Effector memory CD8-positive, alpha-beta T cell (primary cell): ENCODE results near the gene LAMA5.

Experiments
- ATAC-seq: fragments of 150-1000 bp; cut with Tn5 transposase; replicated peaks from 2 replicates; pipeline ENCODE4 v1.10.0; 2021; ENCODE audit warnings: mild to moderate bottlenecking, moderate library complexity
- DNase-seq, 3 experiments: peaks; one replicate each; pipeline ENCODE4 v3.0.0; 2021
- H3K27ac Mint-ChIP-seq, 2 donors: one replicate each; pipeline ENCODE4 v1.8.0; 2022; ENCODE audit warnings: mild to moderate bottlenecking in 2 of 2, mixed read lengths in 2 of 2, moderate library complexity in 2 of 2
- H3K27me3 Mint-ChIP-seq, 2 donors: one replicate each; pipeline ENCODE4 v1.8.0; 2022; ENCODE audit warnings: mixed read lengths in 2 of 2
- H3K36me3 Mint-ChIP-seq: one replicate; pipeline ENCODE4 v1.8.0; 2022; ENCODE audit warnings: mild to moderate bottlenecking, moderate library complexity, mixed read lengths; ENCODE audit not compliant: insufficient read depth
- H3K4me1 Mint-ChIP-seq, 2 donors: one replicate each; pipeline ENCODE4 v1.8.0; 2022; ENCODE audit warnings: low read depth in 2 of 2, mixed read lengths in 2 of 2
- H3K4me3 Mint-ChIP-seq, 2 donors: one replicate each; pipeline ENCODE4 v1.8.0; 2022; ENCODE audit warnings: mild to moderate bottlenecking in 2 of 2, mixed read lengths in 2 of 2, moderate library complexity in 2 of 2
- H3K9me3 Mint-ChIP-seq, 2 donors: one replicate each; pipeline ENCODE4 v1.8.0; 2022; ENCODE audit warnings: mixed read lengths in 2 of 2

Gene LAMA5

DNA sequence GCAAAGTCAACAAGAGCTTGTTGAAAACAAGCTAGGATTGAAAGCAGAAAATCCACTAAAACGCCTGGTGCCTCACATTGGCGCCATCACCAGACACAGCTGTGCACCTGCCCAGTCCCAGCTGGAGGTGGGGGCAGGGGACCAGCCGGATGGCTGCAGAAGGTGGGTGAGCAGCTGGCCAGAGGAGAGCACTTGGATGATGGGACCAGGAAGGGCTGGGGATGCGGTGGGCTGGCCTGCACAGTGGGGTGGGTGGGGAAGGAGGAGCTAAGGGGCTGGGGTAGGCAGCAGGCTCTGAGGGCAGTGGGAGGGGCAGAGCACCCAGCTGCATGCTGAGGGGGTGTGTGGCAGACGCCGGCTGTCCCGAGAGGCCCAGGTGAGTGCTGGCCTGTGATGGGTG, 32.9 kb upstream of the LAMA5 start:
- H3K27ac Mint-ChIP-seq, result peak overlapping the region in 1 of 2 donors; percentile 72

DNA sequence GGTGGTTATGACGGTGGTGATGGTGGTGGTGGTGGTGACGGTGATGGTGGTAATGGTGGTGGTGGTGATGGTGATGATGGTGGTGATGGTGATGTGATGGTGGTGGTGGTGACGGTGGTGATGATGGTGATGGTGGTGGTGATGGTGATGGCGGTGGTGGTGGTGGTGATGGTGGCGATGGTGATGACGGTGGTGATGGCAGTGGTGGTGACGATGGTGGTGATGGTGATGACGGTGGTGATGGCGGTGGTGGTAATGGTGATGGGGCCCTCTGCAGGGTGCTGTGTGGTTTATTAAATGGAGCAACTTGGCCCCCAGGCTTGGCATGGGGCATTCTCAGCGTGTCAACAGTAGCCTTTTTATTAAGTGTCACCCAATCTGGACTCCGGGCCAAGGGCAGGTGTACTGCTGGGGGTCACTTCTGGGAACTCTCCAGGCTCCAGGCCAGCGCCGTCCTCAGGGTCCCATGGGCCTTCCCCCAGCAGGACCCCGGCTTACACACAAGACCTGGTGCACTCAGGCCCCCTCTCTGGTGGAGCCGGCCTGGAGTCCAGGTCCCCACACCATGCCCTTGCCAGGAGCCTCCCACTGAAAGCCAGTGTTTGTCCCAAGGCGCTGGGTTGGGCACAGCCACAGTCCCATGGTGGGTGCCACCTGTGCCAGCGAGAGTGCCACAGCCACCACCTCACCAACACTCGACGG, 31.2 kb upstream of the LAMA5 start:
- Mint-ChIP-seq H3K27ac (peak overlapping the region in 1 of 2 donors; percentile 62), H3K4me1 (peaks cover 2 to 5% of the 10 kb centered on the region in 2 donors), H3K36me3 (peaks cover 30% of the 10 kb centered on the region), H3K4me3 (no peak overlapping the region), H3K9me3 (peaks cover 0 to 8% of the 10 kb centered on the region in 2 donors), H3K27me3 (no peaks in the 10 kb centered on the region)
- no peak for ATAC-seq
- DNase-seq, result no peak

More for the DNA sequence above, 32.9 kb upstream of the LAMA5 start:
- Mint-ChIP-seq H3K9me3 (peaks cover 0 to 8% of the 10 kb centered on the region in 2 donors), H3K36me3 (peaks cover 30% of the 10 kb centered on the region), H3K27me3 (no peaks in the 10 kb centered on the region), H3K4me3 (no peak overlapping the region), H3K4me1 (peaks cover 5 to 7% of the 10 kb centered on the region in 2 donors)
- DNase-seq (no peak), ATAC-seq (no peak)

DNA sequence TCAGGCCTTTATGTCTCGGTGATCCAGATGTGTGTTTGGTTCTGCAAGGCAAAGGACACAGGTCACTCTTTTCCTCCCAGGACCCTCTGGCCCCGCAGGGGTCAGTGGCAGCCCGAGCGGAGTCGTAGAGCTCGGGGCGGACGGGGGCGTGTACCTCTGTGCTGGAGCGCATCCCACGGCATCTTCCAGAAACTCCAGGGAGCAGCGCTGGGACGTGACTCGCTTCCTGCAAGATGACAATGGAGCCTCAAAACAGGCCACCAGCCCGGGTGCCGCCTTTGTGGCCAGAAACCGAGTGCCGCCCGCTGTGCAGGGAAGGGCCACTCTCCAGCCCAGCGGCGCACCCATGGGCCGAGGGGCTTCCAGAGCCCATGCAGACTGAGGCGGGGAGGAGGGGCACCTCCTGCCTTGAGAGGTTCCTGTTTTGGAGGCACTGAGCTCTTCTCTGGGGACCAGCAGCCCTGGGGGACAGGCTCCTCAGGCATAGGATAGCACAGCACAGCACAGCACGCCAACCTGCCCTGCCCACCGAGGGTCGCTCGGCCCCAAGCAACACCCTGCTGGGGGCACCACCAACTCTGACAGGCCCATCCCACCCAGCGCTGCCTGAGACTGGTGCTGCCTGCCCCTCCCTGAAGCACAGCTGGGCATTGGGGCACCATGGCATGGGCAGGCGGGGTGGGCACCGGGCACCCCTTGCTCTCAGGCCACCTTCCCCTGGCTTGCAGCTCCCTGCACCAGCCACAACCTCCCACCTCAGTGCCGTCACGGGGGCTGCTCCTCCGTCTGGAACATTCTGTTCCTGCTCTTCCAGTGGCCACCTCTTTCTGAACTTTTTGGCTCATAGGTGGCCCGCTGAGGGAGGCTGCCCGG, 29.5 kb upstream of the LAMA5 start:
- DNase-seq, result no peak
- H3K9me3 Mint-ChIP-seq, result peaks cover 0 to 8% of the 10 kb centered on the region in 2 donors
- no peaks in the 10 kb centered on the region for H3K27me3 Mint-ChIP-seq
- ATAC-seq, result no peak
- H3K4me1 Mint-ChIP-seq, result peaks cover 2 to 5% of the 10 kb centered on the region in 2 donors
- H3K36me3 Mint-ChIP-seq, result peaks cover 29% of the 10 kb centered on the region
- no peak overlapping the region for H3K4me3 Mint-ChIP-seq
- H3K27ac Mint-ChIP-seq, result peak overlapping the region in 1 of 2 donors; percentile 73

DNA sequence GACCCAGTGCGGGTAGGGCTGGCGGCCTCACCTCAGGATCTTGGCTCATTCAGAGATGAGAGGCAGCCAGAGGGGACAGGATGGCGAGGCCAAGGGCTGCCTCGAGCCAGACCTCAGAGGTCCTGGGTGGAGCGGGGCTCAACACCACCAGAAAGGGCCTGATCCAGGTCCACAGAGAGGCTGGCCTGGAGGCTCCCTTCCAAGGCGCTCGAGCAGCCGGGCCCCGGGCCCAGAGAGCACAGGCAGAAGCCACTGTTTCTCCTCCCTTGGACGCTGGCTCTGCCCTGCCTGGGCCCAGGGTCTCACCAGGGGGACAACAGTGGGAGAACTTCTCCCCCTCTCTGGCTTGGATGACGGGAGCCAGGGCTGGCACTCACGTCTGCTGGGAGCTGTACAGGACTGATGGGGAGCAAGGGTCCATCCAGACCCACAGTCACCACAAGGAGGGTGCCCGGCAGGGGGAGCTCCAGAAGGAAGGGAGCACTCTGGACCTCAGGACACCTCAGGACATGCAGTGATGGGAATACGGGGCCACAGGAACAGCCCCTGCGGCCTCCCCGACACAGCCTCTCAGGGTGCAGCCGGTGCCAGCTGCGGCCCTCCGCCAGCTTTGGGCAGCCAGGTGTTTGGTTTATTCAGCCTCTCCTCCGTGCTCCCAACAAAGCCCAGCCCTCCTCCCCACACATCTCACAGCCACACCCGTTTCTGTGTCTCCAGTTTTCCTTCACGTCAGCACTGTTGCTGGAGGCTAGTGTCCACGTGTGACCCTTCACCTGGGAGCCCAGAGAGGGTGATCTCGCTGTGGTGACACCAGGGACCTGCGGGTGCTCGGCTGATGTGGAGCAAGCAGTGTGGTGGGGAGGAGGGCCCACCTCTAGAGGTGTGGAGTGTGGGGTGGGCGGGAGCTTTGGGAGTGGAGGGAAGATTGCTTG, 28.5 kb upstream of the LAMA5 start:
- H3K27ac Mint-ChIP-seq, result peak overlapping the region in 1 of 2 donors; percentile 67
- DNase-seq (no peak), ATAC-seq (no peak)
- H3K4me3 Mint-ChIP-seq, result no peak overlapping the region
- H3K36me3 Mint-ChIP-seq, result peaks cover 24% of the 10 kb centered on the region
- H3K4me1 Mint-ChIP-seq, result peaks cover 0 to 5% of the 10 kb centered on the region in 2 donors
- no peaks in the 10 kb centered on the region for H3K27me3 Mint-ChIP-seq
- H3K9me3 Mint-ChIP-seq, result peaks cover 0 to 8% of the 10 kb centered on the region in 2 donors

DNA sequence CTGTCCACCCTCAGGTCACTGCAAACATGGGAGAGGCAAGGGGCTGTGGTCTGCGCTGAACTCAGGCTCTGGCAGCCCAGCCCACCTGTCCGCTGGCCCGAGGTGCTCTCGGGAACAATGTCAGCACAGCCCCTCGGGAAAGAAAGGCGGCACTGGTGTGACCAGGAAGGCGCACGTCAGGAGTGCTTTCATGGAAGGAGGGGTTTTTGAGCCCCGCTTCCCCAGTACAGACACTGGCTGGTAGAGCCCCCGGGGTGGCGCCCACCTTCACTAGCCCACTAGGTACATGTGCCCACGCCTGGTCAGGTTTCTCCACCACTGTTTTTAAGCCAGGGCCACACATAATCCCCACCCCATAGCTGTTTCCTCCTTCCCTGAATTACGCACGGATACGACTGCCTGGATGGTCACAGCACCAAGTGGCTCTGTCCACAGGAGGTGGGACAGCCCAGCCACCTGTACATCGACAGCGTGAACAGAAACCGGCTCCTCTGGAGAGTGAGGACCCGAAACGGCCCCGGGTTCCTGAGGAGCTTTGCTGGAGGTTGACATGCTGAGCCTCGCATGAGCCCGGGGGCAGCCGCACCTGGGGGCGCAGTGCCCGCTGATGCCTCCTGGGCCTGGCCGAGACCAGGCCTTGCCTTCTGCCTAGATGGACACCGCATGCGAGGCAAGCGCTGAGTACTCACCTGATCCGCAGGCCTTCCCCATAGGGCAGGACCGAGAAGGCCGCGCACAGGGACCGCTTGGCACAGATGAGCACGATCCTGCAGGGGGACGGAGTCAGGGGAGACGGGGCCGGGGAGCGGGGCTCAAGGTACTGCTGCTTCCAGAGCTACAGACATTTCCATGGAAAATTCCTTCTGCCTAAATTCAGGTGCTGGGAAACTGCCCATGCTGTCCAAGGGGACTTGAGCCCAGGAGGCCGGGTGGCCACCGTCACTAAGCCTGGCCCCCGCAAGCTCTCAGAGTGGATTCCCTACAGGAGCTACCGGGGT, 27.4 kb upstream of the LAMA5 start:
- Mint-ChIP-seq H3K27me3 (no peaks in the 10 kb centered on the region), H3K4me3 (no peak overlapping the region), H3K4me1 (peaks cover 2 to 9% of the 10 kb centered on the region in 2 donors), H3K9me3 (peaks cover 0 to 8% of the 10 kb centered on the region in 2 donors), H3K36me3 (peaks cover 30% of the 10 kb centered on the region), H3K27ac (peak overlapping the region in 1 of 2 donors; percentile 67)
- DNase-seq (no peak), ATAC-seq (no peak)

DNA sequence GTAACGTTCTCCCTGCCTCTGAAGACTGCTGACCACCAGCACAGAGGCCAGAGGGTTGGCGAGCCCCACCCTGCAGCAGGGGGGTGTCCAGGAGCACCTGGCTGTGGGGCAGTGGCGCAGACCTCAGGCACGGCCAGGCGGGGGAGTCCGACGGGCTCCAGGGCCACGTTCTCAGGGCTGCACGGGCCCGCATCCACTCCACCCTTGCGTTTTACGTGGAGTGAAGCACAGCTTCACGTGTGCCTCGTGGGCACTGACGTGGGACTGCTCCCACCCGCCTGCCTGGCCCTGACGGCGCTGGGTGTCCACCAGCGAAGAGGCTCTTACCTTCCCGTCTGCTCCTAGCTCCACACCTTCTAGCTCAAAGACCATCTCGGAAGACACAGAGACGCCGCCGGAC, 26.7 kb upstream of the LAMA5 start:
- peaks cover 34% of the 10 kb centered on the region for H3K36me3 Mint-ChIP-seq
- no peak overlapping the region for H3K27ac Mint-ChIP-seq
- peaks cover 2 to 9% of the 10 kb centered on the region in 2 donors for H3K4me1 Mint-ChIP-seq
- H3K9me3 Mint-ChIP-seq, result peaks cover 0 to 8% of the 10 kb centered on the region in 2 donors
- H3K4me3 Mint-ChIP-seq, result no peak overlapping the region
- no peak for ATAC-seq
- no peak for DNase-seq
- no peaks in the 10 kb centered on the region for H3K27me3 Mint-ChIP-seq

DNA sequence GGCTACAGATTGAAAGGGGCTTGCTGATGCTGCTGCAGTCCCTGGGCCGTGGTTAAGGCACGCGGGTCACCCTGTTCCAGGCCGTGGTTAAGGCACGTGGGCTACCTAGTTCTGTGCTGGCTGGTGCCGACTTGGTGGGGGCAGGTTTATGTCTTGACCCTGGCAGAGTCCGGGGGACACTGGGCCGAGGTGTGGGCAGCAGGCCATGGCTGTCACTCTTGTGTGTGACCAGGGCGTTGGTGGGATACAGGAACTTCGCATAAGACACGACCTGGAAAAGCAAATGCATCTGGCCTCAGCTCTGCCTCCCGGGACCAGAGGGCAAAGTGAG, 26.2 kb upstream of the LAMA5 start:
- no peak for ATAC-seq
- H3K4me1 Mint-ChIP-seq, result peaks cover 5 to 10% of the 10 kb centered on the region in 2 donors

DNA sequence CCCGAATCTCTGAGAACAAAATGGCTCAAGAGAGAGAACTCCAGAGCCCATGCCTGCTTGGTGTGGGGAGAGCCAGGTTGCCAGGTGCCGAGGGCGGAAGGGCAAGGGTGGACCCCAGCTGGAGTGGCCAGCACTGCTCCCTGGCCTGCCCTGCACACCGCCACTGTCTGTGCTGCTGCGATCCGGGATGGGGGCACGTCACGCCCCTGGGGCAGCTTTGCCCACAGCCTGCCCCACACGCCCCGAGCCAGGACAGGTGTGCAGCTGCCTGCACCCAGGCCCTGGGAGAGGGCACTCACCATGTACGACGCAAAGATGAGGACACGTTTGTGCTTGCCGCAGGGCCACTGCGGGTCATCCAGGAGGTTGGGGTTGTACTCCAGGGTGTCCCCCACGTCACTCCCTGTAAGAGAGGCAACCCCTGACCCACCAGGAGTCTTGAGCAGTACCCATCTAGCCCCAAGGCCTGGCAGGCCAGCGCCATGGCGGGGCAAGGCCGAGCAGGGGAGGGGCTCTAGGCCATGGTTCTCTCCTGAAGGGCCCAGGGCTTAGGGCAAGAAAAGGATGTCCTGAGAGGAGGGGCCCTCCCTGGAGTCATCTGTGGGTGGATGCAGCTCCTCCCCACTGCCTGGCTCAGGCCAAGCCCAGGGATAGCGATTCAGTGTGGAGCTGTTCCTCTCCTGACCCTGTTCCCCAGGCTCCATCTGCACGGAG, 25.7 kb upstream of the LAMA5 start:
- Mint-ChIP-seq H3K4me3 (no peak overlapping the region), H3K27ac (no peak overlapping the region), H3K36me3 (peaks cover 40% of the 10 kb centered on the region), H3K27me3 (no peaks in the 10 kb centered on the region), H3K9me3 (peaks cover 0 to 4% of the 10 kb centered on the region in 2 donors), H3K4me1 (peaks cover 10 to 11% of the 10 kb centered on the region in 2 donors)
- DNase-seq, result no peak
- ATAC-seq, result no peak

More for the DNA sequence above, 26.2 kb upstream of the LAMA5 start:
- Mint-ChIP-seq H3K9me3 (peaks cover 0 to 8% of the 10 kb centered on the region in 2 donors), H3K4me3 (no peak overlapping the region), H3K27ac (no peak overlapping the region), H3K27me3 (no peaks in the 10 kb centered on the region), H3K36me3 (peaks cover 36% of the 10 kb centered on the region)
- DNase-seq, result no peak

DNA sequence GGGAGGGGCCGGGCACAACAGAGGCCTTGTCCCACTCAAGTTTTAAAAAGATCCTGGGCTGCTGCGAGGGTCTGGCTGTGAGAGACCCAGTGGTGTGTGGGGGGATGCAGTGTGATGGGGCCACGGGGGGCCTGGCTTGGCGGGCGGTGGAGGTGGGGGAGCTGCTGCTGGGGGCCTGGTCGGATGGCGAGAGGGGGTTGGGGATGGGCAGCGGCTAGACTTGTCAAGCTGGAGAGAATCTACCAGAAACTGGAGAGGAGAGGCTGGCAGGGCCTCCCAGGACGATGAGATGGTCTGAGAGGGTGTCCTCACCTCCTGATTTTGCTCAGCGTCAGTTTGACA, 24.9 kb upstream of the LAMA5 start:
- Mint-ChIP-seq H3K36me3 (peaks cover 39% of the 10 kb centered on the region), H3K27ac (no peak overlapping the region)
- DNase-seq, result no peak

DNA sequence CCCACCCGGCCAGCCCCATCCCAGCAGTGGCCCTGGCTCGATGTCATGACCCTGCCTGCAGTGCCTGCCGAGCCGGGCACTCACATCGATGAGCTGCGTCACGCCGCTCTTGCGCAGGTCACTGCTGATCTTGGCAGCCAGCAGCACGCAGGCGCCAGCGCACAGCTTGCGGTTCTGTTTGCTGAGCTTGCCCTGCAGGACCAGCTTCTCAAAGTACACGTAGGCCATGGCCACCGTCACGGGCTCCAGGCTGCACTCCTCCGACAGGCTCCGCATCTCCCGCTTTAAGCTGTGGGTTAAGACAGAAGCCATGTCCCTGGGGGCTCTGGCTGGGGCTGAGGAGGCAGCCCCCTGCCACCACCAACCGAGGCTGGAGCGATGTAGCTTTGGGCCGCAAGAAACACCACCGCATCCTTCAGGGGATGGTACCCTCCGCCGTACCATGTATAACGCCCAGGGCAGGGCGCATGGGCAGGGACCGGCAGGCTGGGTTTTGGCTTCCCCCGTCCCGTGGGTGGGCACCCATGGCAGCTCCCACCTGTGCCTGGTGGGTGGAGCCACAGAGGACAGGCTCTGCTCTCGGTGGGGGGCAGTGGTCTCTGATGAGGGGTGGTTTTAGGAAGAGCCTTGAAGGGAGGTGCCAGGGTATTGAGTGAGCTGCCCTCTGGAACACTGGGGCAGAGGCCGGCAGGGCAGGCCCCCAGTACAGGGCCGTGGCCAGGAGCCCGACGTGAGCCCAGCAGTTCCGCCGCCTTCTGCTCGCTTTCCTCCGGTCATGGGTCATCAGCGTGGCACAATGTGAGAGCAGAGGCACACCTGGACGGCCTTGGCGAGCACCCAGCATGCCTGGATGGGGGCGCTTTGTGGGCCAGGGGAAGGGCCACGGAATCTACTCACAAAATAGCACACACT, 24.3 kb upstream of the LAMA5 start:
- no peak for ATAC-seq
- DNase-seq, result no peak
- no peak overlapping the region for H3K4me3 Mint-ChIP-seq
- peaks cover 16 to 17% of the 10 kb centered on the region in 2 donors for H3K4me1 Mint-ChIP-seq
- H3K27me3 Mint-ChIP-seq, result no peaks in the 10 kb centered on the region
- H3K27ac Mint-ChIP-seq, result peak overlapping the region in 1 of 2 donors; percentile 26
- H3K36me3 Mint-ChIP-seq, result peaks cover 39% of the 10 kb centered on the region
- H3K9me3 Mint-ChIP-seq, result no peaks in the 10 kb centered on the region

More for the DNA sequence above, 24.9 kb upstream of the LAMA5 start:
- peaks cover 16 to 17% of the 10 kb centered on the region in 2 donors for H3K4me1 Mint-ChIP-seq
- no peak overlapping the region for H3K4me3 Mint-ChIP-seq
- no peak for ATAC-seq
- H3K27me3 Mint-ChIP-seq, result no peaks in the 10 kb centered on the region
- H3K9me3 Mint-ChIP-seq, result no peaks in the 10 kb centered on the region
